T follicular helper cell (primary cell): ENCODE data around the gene CFP.
A peak's percentile ranks its signal among the peaks of the same experiment; 100 is the strongest.

Experiments
- DNase-seq: peaks from one replicate; pipeline ENCODE4 v3.0.0-alpha.2; 2020; ENCODE audit warnings: low read depth

CFP gene

GRCh38 chrX:47637546-47638195, 7.9 kb upstream of the CFP start:
- no peak for DNase-seq

DNA sequence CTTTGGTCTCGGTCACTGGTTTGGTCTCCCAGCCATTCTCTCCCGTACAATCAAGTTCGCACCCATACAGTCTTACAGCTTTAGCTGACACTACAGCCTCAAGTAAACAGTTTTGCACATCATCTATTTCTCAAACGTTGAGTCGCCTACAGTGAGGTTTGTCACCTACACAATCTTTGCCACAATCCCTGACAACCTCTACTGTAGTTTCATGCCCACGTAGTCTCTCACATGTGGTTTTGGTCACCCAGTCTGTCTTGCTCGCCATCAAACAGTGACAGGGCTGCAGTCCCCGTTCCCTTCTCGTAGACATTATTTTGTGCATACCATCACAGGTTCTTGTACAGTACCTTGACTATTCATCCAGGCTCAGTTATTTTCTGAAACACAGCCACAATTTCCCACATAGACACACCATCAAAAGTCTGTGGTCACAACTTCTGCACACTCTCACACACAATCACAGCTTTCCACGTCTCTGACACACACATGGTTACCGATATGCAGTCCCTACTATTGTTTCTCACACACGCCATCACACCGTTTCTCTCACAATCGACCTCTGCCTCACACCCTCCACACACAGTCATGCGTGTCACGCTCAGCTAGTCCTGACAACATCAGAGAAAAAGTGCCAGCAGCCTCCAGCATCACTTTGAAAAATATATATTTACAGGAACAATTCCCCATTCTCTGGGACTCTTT, 5.3 kb upstream of the CFP start:
- DNase-seq = no peak

- DNase-seq = no peak
Observed at GRCh38 chrX:47633689-47634590, 4.2 kb upstream of the CFP start.

DNA sequence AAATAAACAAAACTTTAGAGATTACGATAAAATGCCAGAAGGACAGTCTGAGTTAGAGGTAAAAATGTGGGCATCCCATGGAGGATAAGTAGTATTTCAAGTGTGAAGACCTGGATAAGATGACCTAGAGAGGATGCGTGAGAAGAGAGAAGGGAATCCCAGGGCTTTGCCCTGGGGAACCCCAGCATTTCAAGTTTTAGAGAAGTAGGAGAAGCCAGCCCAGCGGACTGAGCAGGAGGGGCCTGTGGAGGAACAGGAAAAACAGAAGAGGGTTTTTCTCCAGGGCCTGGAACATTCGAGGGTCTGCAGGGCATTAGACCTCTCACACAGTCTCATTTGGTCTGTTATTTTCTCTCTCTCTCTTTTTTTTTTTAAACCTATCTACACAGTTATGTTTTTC, 2.9 kb upstream of the CFP start:
- no peak for DNase-seq

- DNase-seq = no peak
Observed at GRCh38 chrX:47631676-47632075, 1.9 kb upstream of the CFP start.

GRCh38 chrX:47628982-47629381, 748 bp downstream of the CFP start:
- no peak for DNase-seq

- DNase-seq = no peak
Observed at GRCh38 chrX:47625365-47625764, 4.4 kb downstream of the CFP start.

GRCh38 chrX:47623540-47624027, 6.1 kb downstream of the CFP start:
- peak; percentile 40 for DNase-seq

- no peak for DNase-seq
Observed at GRCh38 chrX:47621851-47622250, 7.9 kb downstream of the CFP start.

GRCh38 chrX:47620303-47620685, 9.4 kb downstream of the CFP start:
- no peak for DNase-seq

GRCh38 chrX:47619486-47620302, 10.0 kb downstream of the CFP start, which contains the start of gene SYN1:
Gene SYN1, minus strand, starts transcription at chrX:47619857. Its CDS starts 129 bp downstream, at chrX:47619728.
- peak; percentile 70 for DNase-seq

- no peak for DNase-seq
Observed at GRCh38 chrX:47618923-47619485, 10.7 kb downstream of the CFP start.

GRCh38 chrX:47614618-47615017, 15.1 kb downstream of the CFP start:
- DNase-seq = no peak

DNA sequence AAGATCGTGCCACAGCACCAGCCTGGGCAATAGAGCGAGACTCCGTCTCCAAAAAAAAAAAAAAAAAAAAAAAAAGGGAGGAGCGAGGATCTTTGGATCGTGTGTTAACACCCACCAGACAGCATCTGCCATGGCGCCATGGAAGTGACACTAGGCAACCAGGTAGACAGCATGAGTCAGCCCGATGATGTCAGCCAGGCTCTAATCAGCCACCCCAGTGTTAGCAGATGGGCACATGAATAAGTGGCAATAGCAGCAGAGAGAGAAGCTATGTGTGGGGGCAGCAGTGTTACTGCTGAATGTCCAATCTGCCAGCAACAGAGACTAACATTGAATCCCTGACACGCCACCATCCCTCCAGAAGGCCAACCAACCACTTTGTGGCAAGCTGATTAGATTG, 16.6 kb downstream of the CFP start:
- DNase-seq = no peak

- no peak for DNase-seq
Observed at GRCh38 chrX:47612418-47612817, 17.3 kb downstream of the CFP start.

DNA sequence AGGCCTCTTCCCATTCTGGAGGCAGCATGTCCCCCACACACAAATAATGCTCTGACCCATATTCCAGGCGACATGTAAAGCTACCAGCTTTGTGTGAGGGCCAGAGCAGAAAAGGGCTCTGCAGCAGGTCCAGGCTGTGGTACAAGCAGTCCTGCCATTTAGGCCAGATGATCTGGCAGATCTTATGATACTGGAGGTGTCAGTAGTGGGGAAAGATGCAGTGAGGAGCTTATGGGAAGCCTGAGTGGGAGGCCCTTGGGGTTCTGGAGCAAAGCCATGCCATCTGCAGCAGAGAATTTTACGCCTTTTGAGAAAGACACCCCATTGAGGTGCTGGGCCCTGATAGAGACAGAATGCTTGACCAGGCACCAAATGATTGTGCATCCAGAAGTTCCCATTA, 17.8 kb downstream of the CFP start:
- DNase-seq = no peak

- no peak for DNase-seq
Observed at GRCh38 chrX:47611489-47611888, 18.2 kb downstream of the CFP start.

DNA sequence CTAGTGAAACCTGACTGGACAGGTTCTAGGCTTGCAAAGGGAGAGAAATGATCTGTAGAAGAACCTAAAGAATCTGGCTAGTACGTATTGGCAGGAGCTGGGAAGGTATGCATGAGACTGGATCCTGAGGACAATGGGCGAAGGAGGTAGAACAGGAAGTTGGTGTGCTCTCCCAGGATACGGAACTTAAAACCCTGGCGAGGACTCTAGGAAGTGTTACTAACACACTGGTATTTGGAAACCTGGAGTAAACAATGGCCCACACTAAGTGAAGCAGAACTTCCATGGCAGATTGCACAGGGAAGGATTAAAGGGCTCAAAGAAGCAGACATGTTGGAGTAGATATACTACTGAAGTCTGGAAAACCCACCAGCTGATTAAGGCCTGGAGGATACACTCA, 19.2 kb downstream of the CFP start:
- no peak for DNase-seq

- DNase-seq = no peak
Observed at GRCh38 chrX:47608130-47608810, 21.5 kb downstream of the CFP start.

GRCh38 chrX:47607091-47607490, 22.6 kb downstream of the CFP start:
- no peak for DNase-seq

DNA sequence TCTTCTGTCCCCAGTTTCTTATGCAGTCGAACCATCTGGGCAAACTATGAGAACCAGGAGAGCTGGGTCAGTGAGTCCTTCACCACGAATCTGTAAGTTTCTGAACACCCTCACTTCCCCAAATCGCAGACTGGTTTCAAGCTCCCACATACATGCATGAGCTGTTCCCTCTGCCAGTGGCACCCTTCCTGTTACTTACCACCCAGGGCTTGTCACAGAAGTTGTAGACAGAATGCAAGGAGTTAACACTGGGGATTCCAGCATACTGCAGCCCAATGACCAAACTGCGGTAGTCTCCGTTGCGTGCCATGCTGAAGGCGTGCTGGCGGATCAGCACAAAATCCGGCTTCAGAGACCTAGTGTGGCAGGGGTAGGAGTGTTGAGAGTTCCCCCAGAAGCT, 24.7 kb downstream of the CFP start:
- DNase-seq = no peak
